Endothelial cell of hepatic sinusoid (primary cell): Measurements from ENCODE around the gene GEMIN2.
"Not testable (repeated sequence)": the region's sequence is repeated elsewhere in the genome, so short reads cannot be mapped to it uniquely, and the experiment has no call there.

Source experiments
- in situ Hi-C: cut with HindIII; loops from 2 replicates; pipeline ENCODE4 v1.10.0; 2017; ENCODE audit warnings: low sequenced_read_pairs

GEMIN2 gene

GRCh38 chr14:39175445-39176262, 61.5 kb downstream of the GEMIN2 start:
- in situ Hi-C loops: no loop called here

GRCh38 chr14:39176263-39177167, 62.4 kb downstream of the GEMIN2 start:
- in situ Hi-C loops: no loop called here

- in situ Hi-C loops: no loop called here
Measured at GRCh38 chr14:39177168-39177545, 63.0 kb downstream of the GEMIN2 start.

- in situ Hi-C loops: no loop called here
Measured at GRCh38 chr14:39179042-39179441, 64.9 kb downstream of the GEMIN2 start.

GRCh38 chr14:39180553-39180952, 66.4 kb downstream of the GEMIN2 start:
- in situ Hi-C loops: no loop called here

- in situ Hi-C loops: no loop called here
Measured at GRCh38 chr14:39181026-39181692, 67.0 kb downstream of the GEMIN2 start.

- in situ Hi-C loops: no loop called here
Measured at GRCh38 chr14:39181693-39182047, 67.5 kb downstream of the GEMIN2 start.

- in situ Hi-C loops: no loop called here
Measured at GRCh38 chr14:39182770-39183684, 68.9 kb downstream of the GEMIN2 start.

GRCh38 chr14:39183685-39184003, 69.5 kb downstream of the GEMIN2 start:
- in situ Hi-C loops: not testable (repeated sequence)

- in situ Hi-C loops: no loop called here
Measured at GRCh38 chr14:39184628-39185255, 70.6 kb downstream of the GEMIN2 start.

- in situ Hi-C loops: no loop called here
Measured at GRCh38 chr14:39185256-39186049, 71.3 kb downstream of the GEMIN2 start.
